HEK293T (cell line): ENCODE results near the gene LSM14B.

Experiments
- CTCF ChIA-PET: fragments of 350-600 bp; formaldehyde crosslinking; extraction: SDS; loops from one replicate; lab custom pipeline; 2021; ENCODE audit warnings: antibody characterized with exemption, inconsistent platforms; lab: Yijun Ruan, JAX
- POLR2A ChIA-PET: fragments of 350-600 bp; formaldehyde crosslinking; extraction: SDS; loops from one replicate; lab custom pipeline; 2020; ENCODE audit warnings: antibody characterized with exemption, inconsistent platforms; lab: Yijun Ruan, JAX
- DNase-seq: peaks from one replicate; pipeline ENCODE4 v3.0.0; 2012; ENCODE audit warnings: mixed read lengths; ENCODE audit errors: extremely low spot score
- ARNT ChIP-seq: fragments of 450-650 bp; IDR thresholded peaks from 2 replicates; pipeline ENCODE4 v1.6.1; 2017; ENCODE audit warnings: mild to moderate bottlenecking
- BHLHE40 ChIP-seq: fragments of 450-650 bp; IDR thresholded peaks from 2 replicates; pipeline ENCODE4 v1.6.1; 2016; ENCODE audit warnings: mild to moderate bottlenecking, moderate library complexity, borderline replicate concordance
- CTBP1 ChIP-seq: fragments of 450-650 bp; IDR thresholded peaks from 2 replicates; pipeline ENCODE4 v1.6.1; 2016; ENCODE audit warnings: borderline replicate concordance
- ELF4 ChIP-seq: fragments of 450-650 bp; IDR thresholded peaks from 2 replicates; pipeline ENCODE4 v1.6.1; 2017; ENCODE audit warnings: antibody characterized with exemption
- FOXA1 ChIP-seq: fragments of 450-650 bp; IDR thresholded peaks from 2 replicates; pipeline ENCODE4 v1.6.1; 2016; ENCODE audit warnings: mild to moderate bottlenecking
- FOXK2 ChIP-seq: fragments of 450-650 bp; IDR thresholded peaks from 2 replicates; pipeline ENCODE4 v1.6.1; 2016; ENCODE audit warnings: mild to moderate bottlenecking
- FOXM1 ChIP-seq: fragments of 450-650 bp; IDR thresholded peaks from 2 replicates; pipeline ENCODE4 v1.6.1; 2017; ENCODE audit warnings: mild to moderate bottlenecking, borderline replicate concordance
- HDGF ChIP-seq: fragments of 450-650 bp; IDR thresholded peaks from 2 replicates; pipeline ENCODE4 v1.6.1; 2017; ENCODE audit warnings: antibody characterized with exemption, borderline replicate concordance
- L3MBTL2 ChIP-seq: fragments of 450-650 bp; conservative IDR thresholded peaks from 2 replicates; pipeline ENCODE4 v1.6.1; 2016; ENCODE audit warnings: mild to moderate bottlenecking
- LEF1 ChIP-seq: fragments of 450-650 bp; IDR thresholded peaks from 2 replicates; pipeline ENCODE4 v1.6.1; 2017; ENCODE audit warnings: mild to moderate bottlenecking, borderline replicate concordance
- NFRKB ChIP-seq: fragments of 450-650 bp; IDR thresholded peaks from 2 replicates; pipeline ENCODE4 v1.6.1; 2016; ENCODE audit warnings: mild to moderate bottlenecking, moderate library complexity
- PKNOX1 ChIP-seq: fragments of 450-650 bp; IDR thresholded peaks from 2 replicates; pipeline ENCODE4 v1.6.1; 2016
- SP1 ChIP-seq: fragments of 450-650 bp; IDR thresholded peaks from 2 replicates; pipeline ENCODE4 v1.6.1; 2017
- SUZ12 ChIP-seq: fragments of 450-650 bp; IDR thresholded peaks from 2 replicates; pipeline ENCODE4 v1.6.1; 2016; ENCODE audit warnings: mild to moderate bottlenecking
- TARDBP ChIP-seq: fragments of 450-650 bp; IDR thresholded peaks from 2 replicates; pipeline ENCODE4 v1.6.1; 2016
- ZNF384 ChIP-seq: fragments of 450-650 bp; IDR thresholded peaks from 2 replicates; pipeline ENCODE4 v1.6.1; 2016

Gene LSM14B

GRCh38 chr20:62097881-62098407 lies 24.3 kb upstream of the LSM14B start:
- CTCF ChIA-PET = no interaction called here
- no peak for DNase-seq
- no peak for TF ChIP-seq TARDBP
- TF ChIP-seq LEF1 = no peak
- TF ChIP-seq FOXM1 = no peak
- POLR2A ChIA-PET = no interaction called here

GRCh38 chr20:62101078-62101477 lies 21.2 kb upstream of the LSM14B start:
- CTCF ChIA-PET = interaction anchor here (0.6 kb wide), 1 partner anchor 15 kb away, joined by 4 read pairs; no protein-coding TSS in a partner anchor
- TF ChIP-seq TARDBP (no peak), L3MBTL2 (no peak)
- POLR2A ChIA-PET = interaction anchor here (0.8 to 1.1 kb wide), 2 partner anchors 20 to 34 kb away, joined by 3 read pairs; no protein-coding TSS in a partner anchor
- no peak for DNase-seq

GRCh38 chr20:62103508-62104233 lies 18.6 kb upstream of the LSM14B start:
- ChIA-PET CTCF (no interaction called here), POLR2A (interaction anchor here (1.4 kb wide), 1 partner anchor 18 kb away, joined by 7 read pairs; the partner anchor contains the start of gene LSM14B)
- no peak for DNase-seq
- no peak for TF ChIP-seq FOXK2
- TF ChIP-seq TARDBP = no peak

GRCh38 chr20:62104234-62104789 lies 18.0 kb upstream of the LSM14B start:
- DNase-seq = no peak
- no peak for TF ChIP-seq FOXK2
- TF ChIP-seq HDGF = no peak
- TF ChIP-seq NFRKB = no peak
- TF ChIP-seq CTBP1 = no peak
- TF ChIP-seq L3MBTL2 = no peak
- no peak for TF ChIP-seq FOXA1
- TF ChIP-seq LEF1 = no peak
- no peak for TF ChIP-seq ELF4
- no peak for TF ChIP-seq TARDBP
- no peak for TF ChIP-seq SP1
- no peak for TF ChIP-seq FOXM1
- no peak for TF ChIP-seq PKNOX1
- CTCF ChIA-PET = no interaction called here
- POLR2A ChIA-PET = interaction anchor here (1.4 kb wide), 1 partner anchor 17 kb away, joined by 7 read pairs; the partner anchor contains the start of gene LSM14B

DNA sequence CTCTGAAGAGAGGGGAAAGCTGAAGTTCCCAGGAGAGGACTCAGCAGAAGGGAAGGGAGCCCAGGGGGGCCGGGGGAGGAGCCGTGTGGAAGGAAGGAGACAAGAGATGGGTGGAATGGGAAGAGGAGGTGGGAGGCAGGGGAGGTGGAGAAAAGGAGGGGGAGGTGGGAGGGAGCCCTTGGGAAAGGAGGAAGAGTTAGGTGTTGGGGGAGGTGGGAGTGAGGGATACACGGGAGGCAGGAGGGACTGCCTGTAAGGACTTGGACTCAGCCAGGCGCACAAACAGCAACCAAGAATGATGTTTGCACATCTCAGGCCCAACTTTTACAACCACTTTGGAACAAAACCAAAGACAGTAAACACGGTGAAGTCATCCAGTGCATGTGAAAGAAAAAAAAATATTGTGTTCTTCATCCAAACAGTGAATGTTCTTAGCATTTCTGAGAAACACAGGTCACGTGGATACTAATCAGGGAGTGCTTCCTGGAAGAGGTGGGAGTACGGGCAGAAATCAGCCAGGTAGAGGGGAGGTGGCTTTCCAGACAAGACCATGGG lies 17.4 kb upstream of the LSM14B start:
- no peak for TF ChIP-seq TARDBP
- no peak for TF ChIP-seq FOXM1
- no peak for TF ChIP-seq HDGF
- TF ChIP-seq ELF4 = no peak
- TF ChIP-seq ARNT = no peak
- no peak for TF ChIP-seq SP1
- no peak for TF ChIP-seq PKNOX1
- TF ChIP-seq ZNF384 = no peak
- DNase-seq = no peak
- POLR2A ChIA-PET = interaction anchor here (1.4 kb wide), 1 partner anchor 17 kb away, joined by 7 read pairs; the partner anchor contains the start of gene LSM14B
- CTCF ChIA-PET = no interaction called here

DNA sequence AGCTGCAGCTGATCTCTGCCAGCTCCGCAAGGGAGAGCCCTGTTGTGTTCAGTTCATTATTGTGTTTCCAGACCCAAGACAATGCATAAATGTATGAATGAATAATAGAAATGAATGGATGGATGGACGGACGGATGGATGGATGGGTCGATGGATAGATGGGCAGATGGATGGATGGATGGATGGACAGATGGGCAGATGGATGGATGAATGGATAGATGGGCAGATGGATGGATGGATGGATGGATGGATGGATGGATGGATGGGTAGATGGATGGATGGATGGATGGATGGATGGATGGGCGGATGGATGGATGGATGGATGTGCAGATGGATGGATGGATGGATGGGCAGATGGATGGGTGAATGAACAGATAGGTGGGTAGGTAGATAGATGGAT lies 16.7 kb upstream of the LSM14B start:
- ChIA-PET POLR2A (no interaction called here), CTCF (no interaction called here)
- no peak for DNase-seq
- TF ChIP-seq FOXM1 = no peak
- TF ChIP-seq HDGF = no peak
- no peak for TF ChIP-seq BHLHE40
- no peak for TF ChIP-seq FOXA1
- no peak for TF ChIP-seq ZNF384
- no peak for TF ChIP-seq PKNOX1
- no peak for TF ChIP-seq SUZ12
- no peak for TF ChIP-seq TARDBP
- TF ChIP-seq CTBP1 = no peak
- no peak for TF ChIP-seq ELF4
- no peak for TF ChIP-seq NFRKB
- TF ChIP-seq LEF1 = no peak
- no peak for TF ChIP-seq L3MBTL2

GRCh38 chr20:62111148-62111547 lies 11.1 kb upstream of the LSM14B start:
- TF ChIP-seq PKNOX1 (no peak), FOXM1 (no peak), ARNT (no peak), SUZ12 (no peak), FOXK2 (no peak), NFRKB (no peak), ELF4 (no peak), LEF1 (no peak), BHLHE40 (no peak), TARDBP (no peak), L3MBTL2 (no peak), CTBP1 (no peak), HDGF (no peak)
- POLR2A ChIA-PET = no interaction called here

More at GRCh38 chr20:62111148-62111547, 11.1 kb upstream of the LSM14B start:
- DNase-seq = no peak
- CTCF ChIA-PET = no interaction called here
